ENCODE results near the gene CDK19.
"Not testable (repeated sequence)": the region's sequence is repeated elsewhere in the genome, so short reads cannot be mapped to it uniquely, and the experiment has no call there.

Gene CDK19

DNA sequence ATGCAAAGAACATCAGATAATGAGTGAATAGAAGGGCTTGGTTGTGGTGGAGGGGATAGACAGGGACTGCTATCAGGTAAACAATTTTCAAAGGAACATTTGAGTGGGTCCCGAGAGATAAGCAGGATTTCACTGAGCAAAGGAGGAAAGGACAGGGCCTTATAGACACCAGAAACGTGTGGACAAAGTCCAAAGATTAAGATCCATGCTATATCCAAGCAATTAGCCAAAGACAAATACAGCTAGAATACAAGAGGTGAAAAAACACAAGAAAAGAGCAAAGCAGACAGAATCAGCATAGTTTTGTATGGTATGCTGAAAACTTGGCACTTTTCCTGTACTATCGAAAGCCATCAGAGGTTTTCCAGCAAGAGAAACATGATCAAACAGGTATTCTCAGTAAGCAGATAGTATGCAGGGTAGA lies 59.8 kb downstream of the CDK19 start:
- DNase-seq = no peak

DNA sequence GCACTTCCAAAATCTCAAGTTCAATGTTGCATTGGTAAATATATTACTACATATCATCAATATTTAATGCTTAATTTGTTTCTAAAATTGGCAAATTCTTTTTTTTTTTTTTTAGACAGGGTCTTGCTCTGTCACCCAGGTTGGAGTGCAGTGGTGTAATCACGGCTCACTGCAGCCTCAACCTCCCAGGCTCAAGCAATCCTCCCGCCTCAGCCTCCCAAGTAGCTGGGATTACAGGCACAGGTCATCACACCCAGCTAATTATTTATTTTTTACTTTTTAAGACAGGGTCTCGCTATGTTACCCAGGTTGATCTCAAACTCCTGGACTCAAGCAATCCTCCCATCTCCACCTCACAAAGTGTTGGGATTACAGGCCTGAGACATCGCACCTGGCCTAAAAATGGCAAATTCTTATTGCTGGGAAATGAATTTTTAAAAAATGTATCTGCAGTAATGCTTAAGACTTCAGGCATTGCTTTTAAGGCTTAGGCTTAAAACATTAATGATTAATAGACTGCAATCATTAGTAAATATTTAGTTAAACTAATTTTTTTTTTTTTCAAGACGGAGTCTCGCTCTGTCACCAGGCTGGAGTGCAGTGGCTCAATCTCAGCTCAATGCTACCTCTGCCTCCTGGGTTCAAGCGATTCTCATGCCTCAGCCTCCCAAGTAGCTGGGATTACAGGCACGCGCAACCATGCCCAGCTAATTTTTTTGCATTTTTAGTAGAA lies 61.2 kb downstream of the CDK19 start:
- DNase-seq = not testable (repeated sequence)

DNA sequence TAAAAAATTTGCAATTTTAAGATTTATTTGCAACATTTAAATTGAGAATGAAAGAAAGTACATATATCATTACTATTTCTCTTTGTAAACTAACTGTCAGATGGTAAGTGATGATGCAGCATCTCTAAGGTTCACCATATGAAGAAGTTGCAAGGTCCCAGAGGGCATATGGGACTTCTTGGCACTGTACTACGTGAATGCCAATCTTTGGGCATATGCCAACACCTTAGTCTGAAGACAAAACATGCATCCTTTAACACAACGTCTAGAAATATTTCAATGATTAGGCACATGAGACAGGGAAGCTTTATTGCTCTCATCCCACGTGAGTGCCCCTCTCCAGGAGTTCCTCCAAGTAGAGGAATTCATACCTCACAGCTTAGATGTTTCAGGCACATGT lies 66.8 kb downstream of the CDK19 start:
- no peak for DNase-seq

DNA sequence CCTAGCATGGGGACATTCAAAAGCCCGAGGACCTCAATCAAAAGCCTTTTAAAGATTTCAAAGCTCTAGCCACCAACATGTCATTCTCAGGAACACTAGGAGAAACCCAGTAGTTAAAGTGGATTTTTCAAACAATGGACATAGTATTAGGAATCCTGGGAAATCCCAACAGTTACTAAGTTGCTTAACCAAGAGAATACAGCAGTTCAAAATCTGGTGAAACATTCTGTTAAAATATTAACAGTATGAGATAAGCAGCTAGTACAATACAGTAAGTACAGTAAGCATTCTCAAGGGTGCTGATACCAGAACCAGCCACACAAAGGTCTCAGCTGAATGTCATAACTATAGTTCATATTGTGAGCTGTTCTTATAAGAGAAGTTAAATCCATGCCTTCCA lies 68.6 kb downstream of the CDK19 start:
- DNase-seq = no peak

DNA sequence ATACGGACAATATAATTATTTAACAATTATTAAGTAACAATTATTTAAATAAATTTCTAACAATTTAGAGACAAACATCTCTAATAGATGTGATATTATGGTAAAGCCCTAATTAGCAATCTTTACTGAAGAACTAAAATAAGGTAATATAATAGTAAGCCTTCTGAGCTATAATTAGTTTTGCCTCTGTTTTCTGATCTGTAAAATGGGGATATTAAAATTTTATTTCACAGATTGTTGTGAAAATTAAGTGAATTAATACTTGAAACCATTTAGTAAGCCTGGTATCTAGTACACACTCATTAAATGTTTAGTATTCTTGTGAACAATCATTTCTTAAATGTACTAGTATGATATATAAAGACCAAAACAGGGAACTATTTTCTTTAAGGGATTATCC lies 70.3 kb downstream of the CDK19 start:
- DNase-seq = no peak

DNA sequence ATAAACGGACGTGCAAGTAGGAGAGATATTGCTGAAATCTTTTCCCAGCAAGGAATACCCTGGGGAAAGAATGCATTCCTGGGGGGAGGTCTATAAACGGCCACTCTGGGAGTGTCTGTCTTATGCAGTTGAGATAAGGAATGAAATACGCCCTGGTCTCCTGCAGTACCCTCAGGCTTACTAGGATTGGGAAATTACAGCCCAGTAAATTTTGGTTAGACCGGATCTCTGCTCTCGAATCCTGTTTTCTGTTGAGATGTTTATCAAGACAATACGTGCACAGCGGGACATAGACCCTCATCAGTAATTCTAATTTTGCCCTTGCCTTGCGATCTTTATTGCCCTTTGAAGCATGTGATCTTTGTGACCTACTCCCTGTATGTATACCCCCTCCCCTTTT lies 72.7 kb downstream of the CDK19 start:
- not testable (repeated sequence) for DNase-seq

DNA sequence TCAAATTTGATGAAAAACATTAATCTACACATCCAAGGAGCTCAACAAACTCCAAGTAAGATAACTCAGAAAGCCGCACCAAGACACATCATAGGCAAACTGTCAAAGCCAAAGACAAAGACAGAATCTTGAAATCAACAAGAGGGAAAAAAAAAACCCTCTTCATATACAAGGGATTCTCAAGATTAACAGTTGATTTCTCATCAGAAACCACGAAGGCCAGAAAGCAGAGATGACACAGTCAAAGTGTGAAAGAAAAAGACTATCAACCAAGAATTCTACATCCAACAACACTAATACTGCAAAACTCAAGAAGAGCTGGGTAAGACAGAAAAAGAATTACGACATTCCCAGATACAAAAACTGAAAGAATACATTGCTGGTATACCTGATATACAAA lies 73.8 kb downstream of the CDK19 start:
- peak; percentile 41 for DNase-seq

DNA sequence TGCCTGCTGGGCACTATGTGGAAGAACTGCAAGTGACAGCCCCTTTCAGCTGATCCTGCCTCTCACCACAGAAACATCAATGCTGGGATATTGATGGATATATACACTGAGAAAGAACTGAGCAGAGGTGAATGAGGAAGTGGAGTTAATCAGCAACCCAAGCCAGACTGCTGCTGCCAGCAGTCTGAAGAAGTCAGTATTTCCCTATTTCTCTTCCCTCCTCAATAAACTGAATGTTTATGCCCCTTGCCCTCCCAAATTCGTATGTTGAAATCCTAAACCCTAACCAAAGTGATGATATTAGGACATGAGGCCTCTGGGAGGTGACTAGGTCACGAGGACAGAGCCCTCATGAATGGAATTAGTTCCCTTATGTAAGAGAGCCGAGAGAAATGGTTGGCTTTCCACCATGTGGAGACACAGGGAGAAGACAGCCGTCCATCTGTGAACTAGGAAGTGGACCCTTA lies 76.3 kb downstream of the CDK19 start:
- DNase-seq = no peak

DNA sequence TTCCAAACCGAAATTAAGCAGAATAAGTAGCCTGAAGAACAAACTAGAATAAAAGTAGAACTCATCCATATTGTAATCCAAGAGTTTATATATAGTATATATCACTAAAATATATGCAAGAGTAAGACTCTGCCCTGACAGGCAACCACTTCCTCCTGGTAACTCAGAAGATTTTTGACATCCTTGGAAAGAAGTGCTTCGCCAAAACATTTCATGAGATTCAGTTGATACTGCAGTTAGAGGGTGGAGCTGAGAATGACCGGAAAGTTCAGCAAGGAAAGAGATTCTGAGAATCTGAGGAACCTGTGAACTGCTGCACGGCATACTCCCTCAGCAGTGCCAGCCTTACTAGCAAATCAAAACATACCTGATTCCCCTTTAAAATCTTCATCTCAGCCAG lies 79.6 kb downstream of the CDK19 start:
- DNase-seq = no peak

DNA sequence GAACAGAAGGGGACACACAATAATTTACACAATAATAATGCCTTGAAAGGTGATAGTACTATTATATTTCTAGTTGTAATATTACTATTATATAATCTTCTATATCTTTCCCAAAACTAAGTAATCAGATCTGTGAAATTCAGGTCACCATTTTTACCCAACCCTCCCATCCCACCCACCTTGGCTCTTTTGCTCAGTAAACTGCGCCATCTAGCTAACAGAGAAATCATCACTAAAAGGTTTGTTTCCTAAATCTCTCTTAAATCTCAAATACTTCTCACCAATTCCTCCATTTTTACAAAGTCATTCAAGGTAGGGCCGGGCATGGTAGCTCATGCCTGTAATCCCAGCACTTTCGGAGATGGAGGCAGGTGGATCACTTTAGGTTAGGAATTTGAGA lies 83.4 kb downstream of the CDK19 start:
- no peak for DNase-seq

DNA sequence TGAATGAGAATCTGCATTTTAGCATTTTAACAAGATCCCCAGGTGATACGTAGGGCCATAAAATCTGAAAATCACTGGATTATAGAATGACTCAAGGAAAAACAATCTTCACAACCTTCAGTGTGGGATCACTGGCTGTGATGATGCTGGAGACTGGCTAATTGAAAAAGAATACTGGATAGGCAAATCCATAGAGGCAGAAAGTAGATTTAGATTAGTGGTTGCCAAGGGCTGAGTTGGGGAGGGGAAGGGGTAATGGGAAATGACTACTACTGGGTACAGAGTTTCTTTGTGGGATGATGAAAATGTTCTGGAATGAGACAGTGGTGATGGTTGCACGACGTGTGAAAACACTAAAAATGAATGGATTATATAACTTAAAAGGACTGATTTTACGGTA lies 84.1 kb downstream of the CDK19 start:
- no peak for DNase-seq

DNA sequence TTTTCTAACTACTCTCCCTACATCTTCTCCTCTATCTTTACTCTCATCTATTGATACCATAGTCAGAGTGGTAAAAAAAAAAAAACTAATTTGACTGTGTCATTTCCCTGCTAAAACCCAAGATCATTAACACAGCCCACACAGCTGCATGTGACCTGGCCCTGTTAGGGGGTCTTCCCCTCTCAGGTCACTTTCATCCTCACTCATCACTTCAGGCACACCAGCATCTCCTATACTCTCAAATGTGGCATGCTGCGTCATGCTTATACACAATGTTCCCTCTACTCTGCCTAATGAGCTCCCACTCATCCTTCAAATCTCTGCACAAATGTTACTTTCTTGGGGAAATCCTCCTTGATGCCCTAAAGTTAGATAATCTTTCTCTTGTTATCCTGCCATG lies 86.8 kb downstream of the CDK19 start:
- DNase-seq = no peak

DNA sequence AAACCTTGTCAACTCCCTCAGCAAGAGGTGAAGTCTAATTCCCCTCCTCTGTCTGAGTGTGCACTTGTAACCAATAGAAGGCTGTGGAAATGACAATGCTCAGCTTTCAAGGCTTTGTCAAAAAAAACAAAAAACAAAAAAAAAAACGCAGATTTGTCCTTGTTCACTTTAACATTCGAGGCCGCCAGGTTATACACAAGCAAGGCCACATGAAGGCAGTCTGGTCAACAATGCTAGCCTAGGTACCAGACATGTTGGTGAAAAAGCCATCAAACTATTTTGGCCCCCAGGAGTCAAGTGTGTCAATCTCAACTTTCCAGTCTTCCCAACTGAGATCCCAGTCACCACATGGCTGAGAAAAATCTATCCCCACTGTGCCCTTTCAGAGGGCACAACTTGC lies 92.3 kb downstream of the CDK19 start:
- no peak for DNase-seq

DNA sequence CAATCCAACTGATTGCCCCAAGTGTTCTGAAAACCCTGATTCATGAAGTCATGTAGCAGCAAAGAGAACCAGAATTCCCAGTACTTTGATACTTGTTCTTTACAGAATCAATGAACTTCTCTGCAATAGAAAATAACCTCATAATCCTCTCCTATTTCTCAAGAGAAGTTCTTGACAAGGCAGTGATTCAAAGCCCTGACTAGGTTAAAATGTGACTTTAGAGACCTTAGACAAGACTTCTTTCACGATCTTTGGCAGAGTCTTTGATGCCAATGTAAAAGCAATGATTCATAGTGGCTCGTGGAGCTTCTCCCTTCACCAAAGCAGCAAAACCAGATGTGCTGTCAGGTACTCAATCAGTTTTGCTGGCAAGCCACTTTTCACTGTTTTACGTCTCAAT lies 95.2 kb downstream of the CDK19 start:
- no peak for DNase-seq

DNA sequence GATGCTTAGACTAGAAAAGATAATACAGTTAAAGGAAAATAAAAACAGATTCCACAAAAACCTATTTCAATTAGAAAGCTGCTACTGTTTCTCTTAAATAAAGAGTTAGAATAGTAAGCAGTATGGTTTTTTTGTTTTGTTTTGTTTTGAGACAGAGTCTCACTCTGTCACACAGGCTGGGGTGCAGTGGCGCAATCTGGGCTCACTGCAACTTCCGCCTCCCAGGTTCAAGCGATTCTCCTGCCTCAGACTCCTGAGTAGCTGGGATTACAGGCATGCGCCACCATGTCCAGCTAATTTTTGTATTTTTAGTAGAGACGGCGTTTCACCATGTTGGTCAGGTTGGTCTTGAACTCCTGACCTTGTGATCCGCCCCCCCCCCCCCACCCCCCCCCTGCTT lies 95.7 kb downstream of the CDK19 start:
- DNase-seq = not testable (repeated sequence)

DNA sequence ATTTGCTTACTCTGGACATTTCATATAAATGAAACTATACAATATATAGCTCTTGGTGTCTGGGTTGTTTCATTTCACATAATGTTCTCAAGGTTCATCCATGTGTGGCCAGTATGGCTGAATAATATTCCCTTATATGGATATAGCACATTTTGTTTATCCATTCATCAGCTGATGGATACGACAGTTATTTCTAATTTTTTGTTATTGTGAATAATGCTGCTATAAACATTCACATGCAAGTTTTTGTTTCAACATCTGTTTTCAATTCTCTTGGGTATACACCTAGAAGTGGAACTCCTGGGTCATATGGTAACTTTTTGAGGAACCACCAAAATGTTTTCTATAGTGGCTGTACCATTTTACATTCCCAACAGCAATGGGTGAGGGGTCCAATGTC lies 101.1 kb downstream of the CDK19 start:
- DNase-seq = no peak

DNA sequence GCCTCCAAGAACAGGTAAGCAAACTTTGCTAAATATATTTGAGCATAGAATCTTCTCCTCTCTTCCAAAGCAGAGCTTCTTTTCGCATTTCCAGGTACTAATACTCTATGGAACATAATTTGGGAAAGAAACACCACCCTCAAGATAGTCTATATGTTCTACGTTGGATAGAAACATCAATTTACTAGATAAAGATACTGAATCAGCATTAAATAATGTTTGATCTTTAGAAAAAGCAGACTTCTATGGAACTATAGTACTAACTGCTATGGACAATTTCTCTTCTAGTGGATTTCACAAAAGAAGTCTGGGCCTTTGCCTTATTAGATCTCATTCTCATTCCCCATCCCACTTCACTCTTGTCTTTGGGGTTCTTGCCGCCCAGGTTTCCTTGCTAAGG lies 103.0 kb downstream of the CDK19 start:
- no peak for DNase-seq

DNA sequence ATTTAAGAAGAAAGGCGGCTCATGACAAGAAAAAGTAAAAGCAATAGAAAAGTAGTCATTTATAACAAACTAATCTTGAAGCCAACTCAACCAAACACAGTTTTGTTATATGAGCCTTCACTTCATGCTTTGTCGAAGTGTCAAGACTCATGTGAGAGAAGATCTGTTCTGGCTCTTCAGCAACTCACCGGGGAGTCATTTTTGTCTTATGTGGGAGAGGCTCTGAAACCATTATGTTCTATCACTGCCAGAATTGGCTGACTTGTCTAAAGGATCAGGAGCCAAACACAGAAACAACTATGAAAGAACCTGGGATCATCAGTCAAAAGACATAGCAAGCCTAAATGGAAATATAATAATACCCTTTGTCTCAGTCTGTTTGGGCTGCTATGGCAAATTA lies 105.2 kb downstream of the CDK19 start:
- no peak for DNase-seq

DNA sequence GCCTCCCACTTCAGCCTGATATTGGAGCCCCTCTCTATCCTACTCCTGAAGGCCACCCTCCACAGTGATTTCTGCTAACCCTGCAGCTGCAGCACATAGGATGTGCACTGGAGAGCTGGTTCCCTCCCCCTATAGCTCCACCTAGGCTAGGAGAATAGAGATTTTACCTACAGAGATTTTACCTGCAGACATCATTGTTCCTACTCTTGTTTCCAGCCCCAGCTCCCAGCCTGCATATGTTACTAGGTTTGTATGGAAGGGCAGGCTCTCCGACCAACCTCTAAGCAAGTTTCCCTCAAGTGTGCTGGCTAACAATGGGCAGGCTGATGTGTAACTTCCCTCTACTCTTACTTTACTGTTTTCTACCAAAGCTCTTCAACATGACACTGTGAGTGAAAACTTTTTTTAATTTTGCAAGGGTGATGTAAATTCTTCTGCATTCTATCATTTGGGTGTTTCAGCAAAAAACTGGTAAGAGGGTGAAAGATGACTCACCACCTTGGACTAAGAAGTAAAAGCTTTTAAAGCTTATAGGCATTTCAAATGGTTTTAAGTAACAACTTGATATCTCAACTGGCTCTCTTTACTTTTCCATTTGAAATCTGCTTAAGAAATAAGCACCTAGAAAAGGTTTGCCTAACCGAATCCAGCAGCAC lies 106.8 kb downstream of the CDK19 start:
- DNase-seq = no peak

DNA sequence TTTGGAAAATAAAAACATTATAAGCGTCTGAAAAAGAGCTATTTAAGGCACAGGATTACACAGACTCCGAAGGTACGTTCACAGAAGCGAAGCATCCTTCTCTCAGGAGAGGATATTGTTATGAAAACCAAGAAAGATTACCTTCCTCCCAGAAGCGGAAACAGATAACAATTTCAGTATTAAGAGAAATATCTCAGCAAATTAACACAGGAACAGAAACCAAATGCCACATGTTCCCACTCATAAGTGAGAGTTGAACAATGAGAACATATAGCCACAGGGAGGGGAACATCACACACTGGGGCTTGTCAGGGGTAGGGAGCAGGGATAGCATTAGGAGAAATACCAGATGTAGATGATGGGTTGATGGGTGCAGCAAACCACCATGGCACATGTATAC lies 109.7 kb downstream of the CDK19 start:
- no peak for DNase-seq

DNA sequence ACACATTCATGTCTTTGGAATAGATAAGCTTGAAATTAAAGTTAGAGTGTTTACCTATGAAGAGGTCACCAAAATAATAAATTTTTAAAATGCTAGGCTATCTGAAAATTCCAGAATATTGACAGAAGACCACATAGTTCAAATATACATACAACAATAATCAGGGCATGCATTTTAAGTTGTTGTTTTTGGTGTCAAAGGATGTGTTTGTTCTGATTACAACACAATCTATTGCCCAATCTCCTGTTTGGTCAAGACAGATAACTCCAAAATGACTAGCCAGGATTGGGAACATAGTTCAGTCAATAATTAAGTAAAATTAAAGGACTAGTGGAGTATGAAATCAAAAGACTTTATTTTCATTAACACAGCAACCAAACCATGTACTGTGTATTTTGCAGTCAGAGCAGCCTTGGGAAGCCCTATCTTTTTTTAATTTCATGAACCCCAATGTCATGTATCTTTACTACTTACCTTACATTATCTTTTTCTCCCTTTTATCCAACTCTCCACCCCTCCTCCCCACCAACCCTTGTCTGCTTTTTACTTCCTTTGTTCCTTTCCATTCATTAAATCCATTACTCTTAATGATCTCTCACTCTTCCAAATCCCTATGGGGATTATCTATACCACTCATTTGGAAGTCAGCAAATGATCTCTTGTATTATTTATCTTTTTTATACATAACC lies 111.2 kb downstream of the CDK19 start:
- DNase-seq = no peak

DNA sequence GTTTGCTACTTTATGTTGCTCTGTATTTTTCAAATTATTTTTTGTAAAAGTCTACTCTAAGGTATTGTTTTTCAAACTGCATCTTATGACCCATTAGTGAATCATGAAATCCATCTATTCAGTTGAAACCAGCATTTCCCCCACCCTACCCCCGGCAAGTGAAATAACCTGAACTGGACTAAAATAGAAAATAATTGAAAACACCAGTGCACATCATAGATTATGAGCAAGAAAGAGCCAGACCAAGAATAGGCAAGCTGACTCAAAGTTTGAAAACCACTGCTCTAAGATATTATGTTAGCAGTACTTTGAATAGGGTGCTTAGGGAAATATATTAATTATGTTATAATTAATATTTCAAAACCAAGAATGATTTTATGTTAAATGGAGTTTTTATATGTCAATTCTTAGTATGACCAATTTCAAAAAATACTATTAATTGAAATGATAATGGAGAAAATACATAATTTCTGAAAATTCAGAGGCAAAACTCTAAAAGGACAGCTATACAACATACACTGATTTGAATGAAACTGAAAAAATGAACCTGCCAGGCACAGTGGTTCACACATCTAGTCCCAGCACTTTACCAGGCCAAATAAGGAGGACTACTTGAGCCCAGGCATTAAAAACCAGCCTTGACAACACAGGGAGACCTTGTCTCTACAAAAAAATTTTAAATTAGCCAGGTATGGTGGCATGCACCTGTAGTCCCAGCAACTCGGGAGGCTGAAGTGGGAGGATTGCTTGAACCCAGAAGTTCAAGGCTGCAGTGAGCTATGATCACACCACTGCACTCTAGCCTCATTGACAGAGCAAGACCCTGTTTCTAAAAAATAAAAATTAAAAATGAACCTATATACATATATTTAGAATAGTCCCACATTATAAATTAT lies 112.0 kb downstream of the CDK19 start:
- no peak for DNase-seq

DNA sequence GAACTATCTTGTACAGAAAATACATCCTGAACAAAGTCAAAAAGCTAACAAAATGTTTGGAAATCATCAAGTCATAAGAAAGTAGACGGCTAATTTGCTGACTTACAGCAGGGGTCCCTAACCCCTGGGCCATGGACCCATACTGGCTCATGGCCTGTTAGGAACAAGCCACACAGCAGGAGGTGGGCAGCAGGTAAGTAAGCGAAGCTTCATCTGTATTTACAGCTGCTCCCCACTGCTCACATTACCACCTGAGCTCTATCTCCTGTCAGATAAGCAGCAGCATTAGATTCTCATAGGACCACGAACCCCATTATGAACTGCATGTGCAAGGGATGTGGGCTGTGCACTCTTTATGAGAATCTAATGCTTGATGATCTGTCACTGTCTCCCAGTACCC lies 115.5 kb downstream of the CDK19 start:
- DNase-seq = no peak

Measured in activated CD4-positive, alpha-beta T cell treated with anti-CD3 and anti-CD28 coated beads, Interleukin-2, Interleukin-6, amounts not matched to agents 100 ng/mL and 50 ng/mL, durations not matched to agents 16 hours and 8 hours (primary cell).